T follicular helper cell (primary cell): Measurements from ENCODE around the gene FSD1L.

ENCODE experiments used
- DNase-seq: peaks from one replicate; pipeline ENCODE4 v3.0.0-alpha.2; 2020; ENCODE audit warnings: low read depth
- total RNA-seq, 2 experiments: gene quantifications; one replicate each; lab custom pipeline; 2026; lab: John Stamatoyannopoulos, UW

FSD1L gene
- total RNA-seq: 3.3 to 8.8 reads per million in 2 experiments

DNA sequence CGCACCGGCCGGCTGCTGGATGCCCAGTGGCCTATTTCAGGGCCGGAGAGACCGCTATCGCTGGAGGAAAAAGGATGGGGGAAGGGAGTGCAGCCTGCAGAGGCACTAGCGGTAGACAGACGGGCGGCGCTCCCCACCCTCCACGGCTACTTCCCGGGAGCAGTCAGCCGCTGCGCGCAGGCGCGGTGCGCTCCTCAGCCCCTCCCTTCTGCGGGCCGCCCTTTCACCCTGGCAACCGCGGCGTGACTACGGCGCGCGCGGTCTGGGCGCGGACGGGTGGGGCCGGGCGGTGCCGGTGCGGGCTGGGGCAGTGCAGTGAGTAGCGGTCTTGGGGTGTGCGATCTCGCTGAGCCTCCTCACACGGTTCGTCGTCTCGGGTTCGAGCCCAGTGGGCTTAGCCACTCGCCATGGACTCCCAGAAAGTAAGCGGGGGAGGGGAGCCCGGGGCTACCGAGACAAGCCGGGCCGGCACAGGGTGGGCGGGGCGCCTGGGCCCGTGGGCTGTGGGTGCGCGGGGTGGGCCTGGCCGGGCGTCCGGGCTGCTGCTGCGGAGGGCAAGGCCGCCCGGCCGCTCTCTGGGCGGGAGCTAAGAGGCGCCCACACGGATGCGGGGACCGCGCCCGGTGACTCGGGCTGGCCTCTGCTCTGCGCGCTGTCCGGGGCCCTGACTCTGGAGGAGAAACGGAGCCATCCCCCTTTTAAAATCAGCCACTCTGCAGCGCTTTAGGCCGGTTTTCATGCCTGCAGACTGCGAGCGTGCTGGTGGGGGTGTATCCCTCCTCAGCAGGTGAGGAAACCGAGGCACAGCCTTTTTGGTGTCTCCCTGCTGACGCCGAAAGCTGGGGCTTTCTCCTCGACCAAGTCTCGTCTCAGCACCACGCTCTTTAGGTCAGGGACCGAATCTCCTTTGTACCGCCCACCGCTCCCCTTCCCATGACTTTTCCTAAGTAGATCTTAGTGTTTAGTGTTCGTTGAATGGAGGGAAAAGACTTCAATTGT, at the start of gene FSD1L:
TSS of gene FSD1L (plus strand) at position 221 of the 999 bp plus-strand sequence. CDS start at position 408, 187 bp downstream.
- peak; percentile 53 for DNase-seq

DNA sequence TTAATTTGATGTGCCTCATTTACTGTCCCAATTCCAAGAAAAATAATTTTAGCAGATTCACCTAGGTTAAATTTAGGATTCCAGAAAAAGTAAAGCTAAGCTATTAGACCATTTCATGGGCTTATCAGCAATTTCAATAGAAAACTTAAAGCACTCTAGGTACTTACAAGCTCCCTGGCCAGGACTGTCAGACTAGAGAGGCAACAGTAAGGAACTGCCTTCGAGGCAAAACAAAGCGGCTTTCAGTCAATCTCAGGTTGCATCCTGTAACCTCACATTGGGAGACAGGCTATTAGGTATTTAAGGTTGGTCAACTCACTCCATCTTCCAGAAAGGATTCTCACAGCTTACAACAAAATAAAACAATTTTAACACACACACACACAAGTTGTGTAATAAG, 48.7 kb upstream of the FSD1L start:
- DNase-seq: no peak

DNA sequence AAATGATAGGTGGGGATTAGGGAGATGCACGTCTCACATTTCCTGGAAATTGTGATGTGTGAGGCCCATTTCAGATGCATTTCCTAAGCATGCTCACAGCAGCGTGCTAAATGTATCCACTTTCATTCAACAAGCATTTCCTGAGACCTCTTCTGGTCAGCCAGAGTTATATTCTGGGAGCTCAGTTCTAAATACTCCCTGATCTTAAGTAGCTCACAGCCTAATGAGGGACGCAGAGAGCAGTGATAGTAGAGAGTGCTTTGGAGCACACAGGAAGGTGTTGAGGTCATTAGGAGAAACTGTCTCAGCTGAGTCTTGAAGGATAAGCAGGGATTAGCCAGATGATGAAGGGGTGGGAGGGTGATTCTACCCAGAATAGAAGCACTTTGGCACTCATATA, 46.2 kb upstream of the FSD1L start:
- no peak for DNase-seq

DNA sequence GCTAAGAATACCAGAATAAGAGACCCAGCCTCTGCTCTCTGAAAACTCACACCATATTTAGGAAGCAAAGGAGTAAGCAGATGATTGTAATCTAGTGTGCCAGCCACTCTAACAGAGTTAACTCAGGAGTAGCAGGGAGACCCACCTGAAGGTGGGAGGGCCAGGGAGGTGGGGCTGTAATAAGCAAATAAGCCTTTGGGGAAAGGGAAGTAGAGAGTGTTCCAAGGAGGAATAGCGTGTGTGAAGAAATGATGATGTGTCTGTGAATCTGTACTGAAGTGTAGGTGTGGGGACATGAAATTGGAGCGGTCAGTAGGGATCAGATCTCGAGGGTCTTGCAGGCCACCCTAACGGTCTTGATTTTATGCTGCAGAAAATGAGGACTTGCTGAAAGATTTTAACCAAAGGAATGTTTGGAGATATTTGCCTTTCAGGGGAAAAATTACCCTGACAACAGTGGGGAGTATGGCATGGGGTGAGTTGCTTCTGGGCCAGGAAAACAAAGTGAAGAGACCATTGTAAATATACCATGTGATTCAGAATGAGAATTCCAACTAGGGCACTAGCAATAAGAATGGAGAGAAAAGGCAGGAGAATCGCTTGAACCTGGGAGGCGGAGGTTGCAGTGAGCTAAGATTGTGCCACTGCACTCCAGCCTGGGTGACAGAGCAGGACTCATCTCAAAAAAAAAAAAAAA, 44.1 kb upstream of the FSD1L start:
- DNase-seq: no peak

DNA sequence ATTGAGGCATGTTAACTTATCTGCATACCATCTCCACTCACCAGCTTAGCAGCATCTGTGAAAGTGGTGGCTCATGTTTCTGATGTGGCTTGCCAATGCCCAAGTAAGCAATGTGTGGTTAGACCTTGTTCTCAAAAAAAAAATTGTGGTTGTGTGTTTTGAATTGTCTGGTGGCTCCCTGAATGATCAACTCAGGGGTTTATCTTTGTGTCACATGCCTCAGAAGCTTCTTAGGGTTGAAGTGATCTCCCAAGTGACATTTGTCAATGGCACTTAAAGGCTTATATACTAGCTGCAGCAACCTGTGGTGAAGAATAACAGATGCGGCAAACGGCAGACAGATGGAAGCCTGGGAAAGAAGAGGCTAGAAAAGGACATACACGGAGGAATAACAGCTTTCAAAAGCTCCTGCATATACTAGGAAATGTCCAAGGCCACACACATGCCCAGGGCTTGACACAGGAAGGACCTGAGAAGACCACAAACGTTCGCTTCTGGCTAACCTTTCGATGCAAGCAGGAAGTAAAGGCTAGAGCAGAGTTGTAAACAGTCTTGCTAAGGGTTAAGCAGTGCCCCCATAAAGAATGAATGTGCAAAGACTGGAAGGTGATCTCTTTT, 42.2 kb upstream of the FSD1L start:
- peak; percentile 37 for DNase-seq

DNA sequence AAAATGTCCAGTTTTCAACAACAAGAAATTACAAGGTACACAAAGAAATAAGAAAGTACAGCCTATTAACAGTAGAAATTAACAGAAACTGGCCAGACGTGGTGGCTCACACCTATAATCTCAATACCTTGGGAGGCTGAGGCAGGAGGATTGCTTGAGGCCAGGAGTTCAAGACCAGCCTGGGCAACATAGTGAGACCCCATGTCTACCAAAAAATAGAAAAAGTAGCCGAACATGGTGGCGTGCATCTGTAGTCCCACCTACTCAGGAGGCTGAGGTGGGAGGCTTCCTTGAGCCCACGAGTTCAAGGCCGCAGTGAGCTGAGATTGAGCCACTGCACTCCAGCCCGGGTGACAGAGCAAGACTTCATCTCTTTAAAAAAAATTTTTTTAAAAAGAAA, 41.5 kb upstream of the FSD1L start:
- DNase-seq: no peak

DNA sequence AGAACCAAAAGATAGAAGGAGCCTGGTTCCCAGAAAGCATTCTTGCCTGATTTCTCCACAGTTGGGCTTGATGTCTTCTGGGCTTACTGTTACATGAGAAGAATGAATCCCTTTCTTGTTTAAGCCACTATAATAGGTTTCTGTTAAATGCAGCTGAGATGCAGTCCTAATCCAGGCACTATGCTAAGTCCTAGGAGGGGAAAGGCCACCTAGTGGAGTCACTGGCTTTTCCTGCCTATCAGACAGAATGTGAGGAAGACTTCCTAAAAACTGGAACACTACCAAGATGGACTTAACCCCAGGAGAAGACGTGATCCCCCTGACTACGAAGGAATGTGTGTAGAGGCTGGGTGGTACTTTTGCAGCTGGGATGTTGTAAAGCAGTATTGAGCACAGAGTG, 34.3 kb upstream of the FSD1L start:
- DNase-seq: no peak

DNA sequence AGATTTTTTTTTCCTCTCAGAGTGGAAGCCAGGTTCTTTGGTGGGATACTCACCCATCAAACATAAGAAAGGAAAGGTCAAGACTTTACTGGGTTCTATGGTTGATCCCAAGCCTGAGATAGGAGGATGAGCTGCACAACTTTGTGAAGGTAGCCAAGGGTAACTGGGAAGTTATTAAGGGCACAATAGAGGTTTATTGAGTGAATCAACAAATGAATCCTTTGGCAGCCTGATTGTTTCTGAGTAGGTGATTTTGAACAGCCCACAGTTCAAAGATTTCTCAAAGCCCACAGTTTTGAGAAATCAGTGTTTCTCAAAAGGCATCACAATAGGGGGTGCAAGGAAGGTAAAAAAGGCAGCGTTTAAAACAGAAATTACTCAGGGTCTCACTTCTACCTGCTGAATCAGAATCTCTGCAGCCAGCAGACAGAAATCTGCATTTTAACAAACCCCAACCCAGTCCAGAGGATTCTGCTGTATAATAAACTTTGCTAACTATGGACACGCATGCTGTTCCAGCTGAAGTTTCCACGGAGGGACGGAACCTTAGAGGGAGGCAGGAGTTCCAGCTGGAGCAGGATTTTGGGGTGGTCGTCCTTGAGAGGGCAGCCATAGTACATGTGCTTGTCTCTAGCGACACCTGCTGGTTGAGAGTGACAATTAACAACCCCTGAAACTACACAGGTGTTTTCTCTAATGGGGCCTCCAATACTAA, 32.7 kb upstream of the FSD1L start:
- DNase-seq: peak; percentile 46

DNA sequence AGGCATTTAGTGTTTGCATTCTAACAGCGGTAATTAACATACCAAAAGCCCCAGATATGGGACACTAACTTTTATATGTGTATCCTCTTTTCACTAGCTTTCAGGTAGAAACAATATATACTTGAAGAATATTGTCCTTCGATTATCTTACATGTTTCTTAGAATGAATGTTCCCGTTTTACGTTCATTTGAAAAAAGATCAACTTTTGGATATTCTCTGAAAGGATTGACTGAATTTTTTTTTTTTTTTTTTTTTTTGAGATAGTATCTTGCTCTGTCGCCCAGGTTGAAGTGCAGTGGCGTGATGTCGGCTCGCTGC, 32.2 kb upstream of the FSD1L start:
- no peak for DNase-seq

DNA sequence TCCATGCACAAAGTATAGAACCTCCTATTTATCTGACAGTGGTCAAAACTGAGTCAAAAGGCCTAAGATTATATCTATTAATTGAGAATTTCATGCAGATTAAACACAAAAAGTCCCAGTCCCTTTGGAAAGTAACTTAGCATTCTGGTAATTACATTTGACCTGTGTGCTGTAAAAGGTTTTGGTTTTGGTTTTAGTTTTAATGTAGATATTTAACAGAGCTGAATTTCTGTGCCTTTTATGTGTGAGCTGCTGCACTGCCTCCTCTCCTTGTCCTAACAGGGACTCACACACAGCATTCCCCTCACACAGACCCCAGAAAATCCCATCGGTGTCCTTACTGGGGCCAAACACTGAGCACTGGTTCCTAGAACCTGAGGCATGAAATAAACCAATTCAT, 31.0 kb upstream of the FSD1L start:
- DNase-seq: no peak

DNA sequence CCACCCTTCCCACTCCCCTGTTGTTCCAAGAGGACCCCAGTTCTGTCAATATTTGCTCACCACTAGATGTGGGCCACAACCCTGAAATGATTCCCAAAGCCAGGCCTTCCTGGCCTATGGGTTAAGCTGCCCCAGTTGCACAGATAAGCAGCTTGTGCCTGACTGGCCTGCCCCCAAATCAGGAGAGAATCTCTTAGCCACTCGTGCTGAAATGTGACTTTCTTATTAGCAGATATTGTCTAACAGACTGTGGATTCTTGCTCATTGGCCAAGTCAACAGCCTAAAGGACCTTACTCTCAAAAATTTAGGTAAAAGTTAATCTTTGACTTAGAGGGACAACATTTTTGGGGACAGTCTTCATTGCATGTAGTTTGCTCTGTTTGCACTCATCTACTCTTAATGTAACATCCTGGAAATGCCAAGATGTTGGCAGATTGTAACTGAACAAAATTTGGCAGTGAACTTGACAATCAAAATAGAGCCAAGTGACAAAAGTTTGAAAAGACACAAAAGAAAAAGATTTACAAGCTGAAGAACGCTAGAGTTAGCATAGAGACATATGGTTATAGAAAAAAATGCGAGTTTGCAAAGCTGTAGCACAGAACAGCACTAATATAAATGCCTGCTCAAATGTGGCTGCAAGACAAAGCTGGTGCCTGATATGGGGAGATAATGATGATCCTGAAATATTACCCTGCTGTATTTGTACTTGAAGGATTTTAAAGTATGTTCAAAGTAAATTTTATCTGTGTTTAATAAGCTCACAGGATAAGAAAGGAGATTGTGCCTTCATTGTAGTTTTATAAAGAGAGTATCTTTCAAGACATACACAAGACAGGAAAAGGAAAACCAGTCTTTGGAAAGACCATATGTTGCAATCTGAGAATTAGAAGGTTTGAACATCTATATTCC, 29.0 kb upstream of the FSD1L start:
- no peak for DNase-seq

DNA sequence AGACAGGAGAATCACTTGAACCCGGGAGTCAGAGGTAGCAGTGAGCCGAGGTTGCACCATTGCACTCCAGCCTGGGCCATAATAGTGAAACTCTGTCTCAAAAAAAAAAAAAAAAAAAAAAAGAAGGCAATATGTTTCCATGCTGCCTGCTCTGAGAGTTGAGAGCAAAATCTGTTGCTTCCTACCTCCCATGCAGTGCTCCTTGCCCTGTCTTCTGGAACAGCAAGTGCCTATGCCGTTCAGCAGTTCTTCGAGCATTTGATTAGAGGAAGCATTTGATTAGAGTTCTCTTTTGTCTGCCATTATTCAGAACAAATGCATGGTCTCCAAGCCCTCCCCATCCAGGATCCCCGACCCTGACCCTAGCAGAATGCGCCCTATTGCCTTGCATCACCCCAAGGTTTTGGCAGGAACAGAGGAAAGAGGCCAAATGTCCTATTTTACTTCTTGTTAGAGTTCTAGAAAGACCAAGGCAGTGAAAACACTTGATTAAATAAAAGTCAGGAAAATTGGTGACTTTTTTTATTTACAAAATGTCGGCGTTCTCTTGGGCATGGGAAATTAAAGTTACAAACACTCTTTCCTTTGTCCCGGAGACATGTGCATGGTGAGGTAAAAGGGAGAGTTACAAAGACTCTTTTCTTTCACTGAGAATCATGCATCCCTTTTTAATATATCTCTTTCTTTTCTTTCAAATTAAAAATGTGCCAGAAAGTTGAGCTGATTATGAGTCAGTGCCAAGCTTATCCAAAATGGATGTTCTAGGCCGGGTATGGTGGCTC, 27.8 kb upstream of the FSD1L start:
- no peak for DNase-seq

DNA sequence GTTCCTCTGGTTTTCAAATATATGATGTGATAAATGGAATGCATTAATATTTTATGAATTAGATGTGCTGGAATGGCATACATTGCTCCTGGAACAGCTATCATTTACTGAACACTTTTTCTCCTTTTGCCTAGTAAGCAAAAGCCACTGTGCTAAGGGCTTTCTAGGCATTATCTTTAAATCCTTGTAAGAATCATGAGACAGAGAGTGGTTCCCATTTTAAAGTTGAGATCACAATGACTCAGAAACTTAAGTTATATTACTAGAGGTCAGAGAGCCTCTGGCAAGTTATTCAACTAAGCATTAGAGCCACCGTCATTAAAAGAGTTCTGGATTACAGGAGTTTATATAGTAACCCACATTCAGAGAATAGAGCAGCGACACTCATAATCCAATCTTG, 26.7 kb upstream of the FSD1L start:
- DNase-seq: no peak

DNA sequence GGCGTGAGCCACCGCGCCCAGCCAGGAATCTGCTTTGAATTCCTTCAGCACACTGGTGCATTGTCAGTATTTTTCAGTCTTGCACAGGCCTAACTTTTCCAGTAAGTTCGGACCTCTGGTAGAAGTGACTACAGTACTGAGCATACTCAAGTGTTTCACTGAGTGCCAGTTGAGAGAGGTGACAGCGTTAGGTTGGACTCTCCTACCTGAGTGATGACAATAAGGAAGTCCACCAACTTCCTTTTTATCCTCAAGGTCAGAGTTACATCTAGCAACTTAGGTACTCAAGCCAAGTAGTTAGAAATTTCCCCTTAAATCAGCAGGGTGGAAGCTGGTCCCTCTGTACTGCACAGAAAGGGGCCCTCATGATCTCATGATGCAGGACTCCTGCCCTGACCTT, 26.0 kb upstream of the FSD1L start:
- no peak for DNase-seq

DNA sequence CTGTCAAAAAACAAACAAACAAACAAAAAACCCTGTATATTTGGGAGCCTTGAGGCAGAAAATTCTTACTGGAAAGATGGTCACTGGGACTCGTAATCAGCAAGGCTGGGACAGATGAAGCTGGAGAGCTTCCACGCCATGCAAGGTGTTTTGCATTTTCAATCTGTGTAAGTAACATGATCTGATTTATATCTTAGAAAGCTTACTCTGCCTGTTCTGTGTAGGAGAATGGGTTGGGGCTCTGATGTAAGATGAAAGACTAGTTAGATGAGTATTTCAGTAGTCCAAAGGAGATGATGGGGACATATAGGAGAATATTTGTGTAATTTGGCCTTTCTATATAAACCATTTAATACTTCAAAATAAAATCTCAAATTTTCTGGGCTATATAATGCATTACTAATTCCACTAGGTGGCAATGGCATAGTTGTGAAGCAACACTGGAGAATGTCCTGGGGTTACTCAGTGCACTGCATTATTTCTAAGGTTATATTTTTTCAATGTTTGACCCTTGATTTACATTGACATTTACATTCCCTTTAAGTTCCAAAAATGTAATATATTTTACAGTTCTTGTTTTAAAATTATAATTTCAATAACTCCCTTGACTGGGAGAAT, 21.9 kb upstream of the FSD1L start:
- DNase-seq: no peak

DNA sequence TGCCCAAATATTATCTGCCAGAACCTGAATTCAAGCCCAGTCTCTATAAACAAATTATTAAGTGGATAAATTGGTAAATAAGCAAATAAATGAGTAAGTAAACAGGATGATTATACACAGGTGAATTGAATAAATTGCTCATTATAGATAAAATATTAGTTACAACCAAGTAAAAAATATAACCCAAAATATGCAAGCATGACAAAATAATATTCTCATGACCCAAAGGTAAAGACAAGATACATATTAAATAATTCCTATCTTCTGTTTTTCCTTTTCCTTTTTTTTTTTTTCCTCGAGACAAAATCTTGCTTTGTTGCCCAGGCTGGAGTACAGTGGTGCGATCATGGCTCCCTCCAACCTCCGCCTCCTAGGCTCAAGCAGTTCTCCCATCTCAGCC, 21.2 kb upstream of the FSD1L start:
- no peak for DNase-seq

DNA sequence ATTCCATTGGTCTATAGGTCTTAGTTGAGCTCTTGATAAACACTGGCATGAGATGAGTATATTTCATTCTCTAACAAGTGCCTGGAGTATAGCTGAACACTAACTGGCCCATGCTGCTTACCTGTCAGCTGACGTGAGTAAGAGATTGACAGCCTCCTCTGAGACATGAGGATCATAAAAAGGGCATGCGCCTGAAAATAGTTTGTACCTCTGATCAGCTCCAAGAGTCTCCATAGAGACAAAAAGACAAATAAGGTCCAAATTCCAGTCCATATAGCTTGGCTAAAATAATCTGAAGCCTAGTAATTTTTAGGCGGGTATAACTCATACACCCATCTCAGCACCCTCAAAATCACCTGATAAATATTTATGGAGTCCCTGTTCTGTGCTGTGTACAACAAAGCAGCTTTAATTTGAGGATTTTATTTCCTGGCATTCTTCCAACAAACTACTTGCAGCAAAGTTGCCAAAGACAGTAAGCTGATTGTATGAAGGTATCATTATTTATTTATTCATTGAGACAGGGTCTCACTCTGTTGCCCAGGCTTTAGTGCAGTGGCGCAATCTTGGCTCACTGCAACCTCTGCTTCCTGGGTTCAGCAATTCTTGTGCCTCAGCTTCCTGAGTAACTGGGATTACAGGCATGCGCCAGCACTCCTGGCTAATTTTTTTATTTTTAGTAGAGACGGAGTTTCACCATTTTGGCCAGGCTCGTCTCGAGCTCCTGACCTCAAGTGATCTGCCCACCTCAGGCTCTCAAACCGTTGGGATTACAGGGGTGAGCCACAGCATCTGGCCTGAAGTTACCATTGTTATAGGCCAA, 16.2 kb upstream of the FSD1L start:
- DNase-seq: no peak

DNA sequence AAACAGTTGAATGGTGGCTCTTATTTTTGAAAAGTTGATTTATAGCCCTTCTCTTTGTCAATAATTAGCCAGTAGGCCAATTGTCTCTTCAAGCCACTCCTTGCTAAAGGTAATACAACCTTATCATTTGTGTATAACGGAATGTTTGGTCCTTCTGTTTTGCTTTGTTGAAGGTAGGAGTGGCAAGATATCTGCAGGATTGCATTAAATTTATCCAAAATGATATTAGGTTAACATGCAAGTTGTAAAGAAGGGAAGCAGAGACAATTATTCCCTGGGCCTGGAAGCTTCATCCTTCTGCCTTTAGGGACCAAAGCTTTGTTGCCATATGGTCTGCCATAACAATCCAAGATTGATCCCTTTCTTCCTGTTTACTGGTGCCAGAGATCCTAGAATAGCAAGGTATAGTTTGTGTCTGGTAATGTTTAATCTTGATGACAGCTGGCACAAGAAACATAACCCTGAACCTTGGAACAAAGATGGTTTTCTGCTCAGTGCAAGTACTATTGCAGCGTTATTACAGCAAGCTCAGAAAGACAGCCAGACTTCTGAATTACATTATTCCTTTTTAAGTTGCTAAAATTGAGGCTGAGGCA, 15.5 kb upstream of the FSD1L start:
- DNase-seq: no peak

DNA sequence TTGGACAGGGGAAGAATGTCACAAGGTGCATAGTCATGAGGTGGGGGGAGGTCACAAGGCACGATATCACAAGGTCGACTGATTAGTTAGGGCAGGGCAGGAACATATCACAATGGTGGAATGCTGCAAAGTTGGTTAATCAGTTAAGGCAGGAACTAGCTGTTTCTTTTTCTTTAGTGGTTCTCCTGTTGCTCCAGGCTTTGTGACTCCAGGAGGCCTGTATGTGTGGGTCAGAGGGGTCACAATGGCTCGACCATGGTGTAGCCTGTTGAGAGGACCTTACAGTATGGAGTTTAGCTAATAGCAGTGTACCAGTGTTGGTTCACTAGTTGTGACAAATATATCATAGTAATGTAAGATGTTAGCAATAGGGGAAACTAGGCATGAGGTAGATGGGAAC, 12.4 kb upstream of the FSD1L start:
- DNase-seq: no peak
